ENCODE data around the gene CTF1.

DNA sequence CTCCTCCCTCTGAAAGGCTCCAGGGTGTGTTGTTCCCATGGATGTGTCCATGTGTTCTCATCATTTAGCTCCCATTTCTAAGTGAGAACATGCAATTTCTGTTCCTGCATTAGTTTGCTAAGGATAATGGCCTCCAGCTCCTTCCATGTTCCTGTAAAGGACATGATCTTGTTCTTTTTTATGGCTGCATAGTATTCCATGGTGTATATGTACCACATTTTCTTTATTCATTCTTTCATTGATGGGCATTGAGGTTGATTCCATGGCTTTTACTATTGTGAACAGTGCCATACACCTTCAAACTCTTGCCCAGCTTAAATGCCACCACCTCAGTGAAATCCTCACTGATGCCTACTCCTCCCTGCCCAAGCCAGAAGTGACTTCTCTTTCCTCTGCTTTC, 47.9 kb downstream of the CTF1 start:
- TF ChIP-seq, protein P1, sequence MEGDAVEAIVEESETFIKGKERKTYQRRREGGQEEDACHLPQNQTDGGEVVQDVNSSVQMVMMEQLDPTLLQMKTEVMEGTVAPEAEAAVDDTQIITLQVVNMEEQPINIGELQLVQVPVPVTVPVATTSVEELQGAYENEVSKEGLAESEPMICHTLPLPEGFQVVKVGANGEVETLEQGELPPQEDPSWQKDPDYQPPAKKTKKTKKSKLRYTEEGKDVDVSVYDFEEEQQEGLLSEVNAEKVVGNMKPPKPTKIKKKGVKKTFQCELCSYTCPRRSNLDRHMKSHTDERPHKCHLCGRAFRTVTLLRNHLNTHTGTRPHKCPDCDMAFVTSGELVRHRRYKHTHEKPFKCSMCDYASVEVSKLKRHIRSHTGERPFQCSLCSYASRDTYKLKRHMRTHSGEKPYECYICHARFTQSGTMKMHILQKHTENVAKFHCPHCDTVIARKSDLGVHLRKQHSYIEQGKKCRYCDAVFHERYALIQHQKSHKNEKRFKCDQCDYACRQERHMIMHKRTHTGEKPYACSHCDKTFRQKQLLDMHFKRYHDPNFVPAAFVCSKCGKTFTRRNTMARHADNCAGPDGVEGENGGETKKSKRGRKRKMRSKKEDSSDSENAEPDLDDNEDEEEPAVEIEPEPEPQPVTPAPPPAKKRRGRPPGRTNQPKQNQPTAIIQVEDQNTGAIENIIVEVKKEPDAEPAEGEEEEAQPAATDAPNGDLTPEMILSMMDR (IDR thresholded peaks at IDR 0.05): no peak
- TF ChIP-seq POLR2A (IDR thresholded peaks at IDR 0.05): no peak
